HT1080 (cell line): ENCODE results near the gene LIN7A. TPM values are rescaled to one million over a fixed set of nuclear protein-coding genes. Genes with fewer than 3 reads are reported as not detected.
A peak's percentile ranks its signal among the peaks of the same experiment; 100 is the strongest.

Experiments
- DNase-seq: peaks from one replicate; pipeline ENCODE4 v3.0.0-alpha.2; 2015; ENCODE audit warnings: low read depth
- total RNA-seq: library from RNA; depleted of rRNA; stranded (reverse); fragments of >200 nt; shearing (Covaris generic); gene quantifications from 2 replicates; pipeline ENCODE4 v1.2.3, GENCODE V29; 2014

The LIN7A gene
- total RNA-seq, 1 experiment from 2014 or later = 1.8 TPM

DNA sequence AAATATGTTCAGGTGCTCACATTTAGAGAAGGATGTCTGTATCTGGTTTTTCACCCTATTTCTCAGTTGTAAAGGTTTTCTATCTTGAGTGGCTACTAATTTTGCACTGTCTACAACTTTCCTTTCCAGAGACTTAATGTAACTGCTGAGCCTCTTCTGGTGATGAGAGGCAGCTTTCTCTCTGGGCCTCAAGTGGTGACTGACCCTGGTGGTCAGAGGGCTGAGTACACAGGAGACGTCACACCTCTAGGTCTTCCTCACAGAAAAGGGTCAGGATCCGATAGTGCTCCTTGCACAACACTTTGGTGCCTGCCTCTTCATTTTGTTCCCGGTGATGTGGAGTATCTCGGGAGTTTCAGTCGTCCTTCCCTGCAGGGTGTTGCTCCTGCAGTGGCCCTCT is 76.8 kb downstream of the LIN7A start:
- no peak for DNase-seq

DNA sequence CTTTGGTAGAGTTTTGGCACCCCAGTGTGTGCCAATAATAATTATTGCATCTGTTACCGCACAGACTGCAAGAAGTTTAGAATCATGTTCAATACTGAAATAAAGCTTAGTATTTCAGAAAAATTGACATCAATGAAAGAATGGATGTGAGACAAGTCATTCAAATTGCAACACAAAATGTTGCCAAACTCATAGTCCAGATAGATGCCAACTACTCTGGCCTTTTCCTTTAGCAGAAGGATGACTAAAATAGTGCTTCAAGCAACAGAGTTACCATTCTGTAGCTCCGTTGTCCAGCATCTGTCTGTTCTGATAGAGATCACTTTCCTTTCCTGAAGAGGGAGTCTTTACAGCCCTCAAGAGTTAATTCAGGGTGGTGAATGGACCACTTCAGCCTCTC is 77.5 kb downstream of the LIN7A start:
- no peak for DNase-seq

DNA sequence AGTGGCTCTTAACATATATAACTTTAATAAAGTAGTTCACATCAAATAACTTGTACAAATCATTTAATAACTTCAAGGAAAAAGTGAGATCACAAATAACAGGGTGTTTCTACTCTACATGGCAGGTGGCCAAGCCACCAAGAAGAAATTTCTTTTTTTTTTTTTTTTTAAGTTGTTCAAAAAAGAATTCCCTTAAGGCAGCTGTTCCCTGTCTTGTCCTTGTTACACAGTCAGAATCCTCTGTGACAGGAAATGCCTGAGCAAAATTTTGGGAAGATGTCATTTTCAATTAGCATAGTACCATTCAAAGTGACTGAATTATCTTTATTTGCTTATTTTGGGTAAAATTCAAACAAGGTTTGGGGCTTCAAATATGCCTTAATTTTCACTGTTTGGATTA is 79.4 kb downstream of the LIN7A start:
- no peak for DNase-seq

DNA sequence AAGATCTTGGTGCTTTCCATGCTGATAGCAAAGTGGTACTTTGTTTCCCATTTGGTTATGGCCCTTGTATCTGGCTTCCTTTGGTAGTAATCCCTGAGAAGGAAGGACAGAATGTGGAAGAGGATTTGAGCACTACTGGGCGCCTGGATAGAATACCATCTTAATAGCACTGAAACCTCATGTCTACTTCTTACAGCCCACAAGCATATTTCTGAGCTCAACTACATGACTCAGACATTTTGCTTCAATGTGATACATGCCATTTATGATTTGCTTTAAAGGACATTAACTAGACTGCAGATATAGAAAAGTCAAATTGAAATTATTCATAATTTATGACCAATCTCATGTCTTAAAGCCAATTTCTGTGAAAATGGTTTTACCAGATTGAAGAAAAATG is 80.4 kb downstream of the LIN7A start:
- DNase-seq = no peak

DNA sequence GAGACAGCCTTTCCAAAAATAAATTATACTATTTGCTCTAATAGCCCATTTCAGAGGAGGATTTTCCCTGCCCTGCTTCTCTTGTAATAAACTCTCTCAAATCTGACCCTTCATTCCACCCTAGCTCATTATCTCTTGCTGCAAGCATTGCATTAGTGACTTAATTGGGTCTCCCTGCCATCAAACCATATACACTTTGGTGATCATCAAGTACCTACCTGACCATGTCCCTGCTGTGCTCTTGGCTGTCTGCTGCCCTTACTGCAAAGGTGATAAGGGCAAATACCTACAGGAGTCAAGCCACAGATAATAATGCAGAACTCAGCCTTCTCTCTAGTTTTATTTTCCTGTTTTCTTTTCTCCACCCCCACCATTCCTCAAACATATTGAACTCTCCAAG is 88.4 kb downstream of the LIN7A start:
- no peak for DNase-seq

DNA sequence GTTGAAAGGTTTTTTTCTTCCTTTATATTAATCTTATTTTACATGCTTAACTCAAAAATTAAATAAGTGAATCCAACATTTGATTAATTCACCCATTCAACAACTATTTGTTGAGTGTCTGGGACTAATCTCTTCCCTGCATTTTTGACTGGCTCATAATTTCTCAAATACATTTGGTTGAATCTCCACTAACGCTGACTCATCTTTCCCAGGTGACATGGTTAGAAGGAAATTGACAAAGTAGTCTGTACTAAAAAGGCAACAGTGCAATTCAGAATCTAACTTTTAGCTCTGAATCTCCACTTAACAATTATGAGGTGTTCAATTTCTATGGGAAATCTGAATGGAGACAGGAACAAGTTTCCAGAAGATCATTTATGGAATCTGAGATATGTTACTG is 88.9 kb downstream of the LIN7A start:
- no peak for DNase-seq

DNA sequence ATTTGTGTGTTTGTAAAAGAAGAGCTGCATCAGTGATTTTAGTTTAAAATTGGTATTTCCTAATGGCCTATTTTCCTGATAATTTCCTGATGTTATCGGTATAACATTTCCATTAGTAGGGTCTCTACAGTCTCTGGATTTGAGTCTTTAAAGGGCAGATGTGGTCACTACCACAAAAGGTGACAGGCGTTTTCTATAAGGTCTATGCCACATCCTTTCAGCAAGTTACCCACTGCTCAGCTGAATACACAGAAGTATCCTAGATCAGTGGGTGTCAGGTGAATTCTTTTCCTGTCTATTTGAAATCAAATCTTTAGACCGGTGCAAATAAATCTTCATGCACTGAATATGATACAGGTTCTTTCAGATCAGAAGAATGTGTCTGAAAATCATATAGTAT is 90.2 kb downstream of the LIN7A start:
- no peak for DNase-seq

DNA sequence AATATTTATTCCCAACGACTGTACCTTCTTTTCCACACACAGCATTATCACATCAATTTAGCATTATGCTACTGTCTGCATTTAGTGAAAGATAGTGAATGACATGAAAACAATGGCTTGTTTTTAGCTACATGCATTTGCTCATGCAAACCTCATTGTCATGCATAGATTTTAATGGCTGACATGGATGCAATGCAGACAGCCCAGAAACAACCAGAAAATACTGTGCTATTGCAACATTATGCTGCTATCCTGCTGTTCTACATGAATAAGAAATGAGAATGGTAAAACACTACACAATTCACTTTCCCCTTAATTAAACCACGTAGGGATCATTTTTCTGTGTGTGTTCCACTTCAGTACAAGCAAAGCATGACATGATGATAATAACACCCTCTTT is 90.8 kb downstream of the LIN7A start:
- DNase-seq = no peak

DNA sequence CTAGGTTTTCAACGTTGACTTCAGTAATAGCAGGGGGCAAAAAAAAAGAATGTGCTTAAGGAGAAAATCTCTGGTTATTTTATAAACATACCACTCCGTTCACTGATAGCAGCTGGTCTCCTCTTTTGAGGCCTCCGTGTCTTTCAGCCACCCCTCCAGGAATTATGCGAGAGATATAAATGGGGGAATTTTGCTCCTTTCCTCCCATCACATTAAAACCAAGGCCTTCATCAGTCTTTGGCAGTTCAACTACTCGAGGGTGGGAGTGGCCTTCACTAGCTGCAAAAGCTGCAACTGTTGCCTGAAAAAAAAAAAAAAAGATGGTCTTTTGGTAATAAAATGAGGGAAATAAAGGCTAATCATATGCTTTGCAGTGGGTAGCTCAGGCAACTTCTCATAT is 92.1 kb downstream of the LIN7A start:
- DNase-seq = no peak

DNA sequence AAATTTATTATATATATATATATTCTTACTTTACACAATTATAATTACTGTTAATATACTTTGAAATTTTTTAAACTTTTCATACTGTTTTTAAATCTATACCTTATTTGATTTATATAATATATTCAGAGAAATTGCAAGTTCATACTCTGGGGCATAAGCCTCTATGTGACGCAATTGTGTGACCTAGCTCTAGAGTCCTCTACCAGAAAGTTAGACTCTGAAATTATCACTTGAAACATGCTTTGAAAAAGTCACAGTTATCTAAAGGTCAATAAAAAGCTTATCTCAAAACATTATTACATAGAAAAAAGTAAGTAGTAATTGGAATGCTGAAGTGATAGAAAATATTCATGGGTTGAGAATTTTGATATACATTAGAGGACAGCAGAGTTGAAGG is 93.8 kb downstream of the LIN7A start:
- no peak for DNase-seq

DNA sequence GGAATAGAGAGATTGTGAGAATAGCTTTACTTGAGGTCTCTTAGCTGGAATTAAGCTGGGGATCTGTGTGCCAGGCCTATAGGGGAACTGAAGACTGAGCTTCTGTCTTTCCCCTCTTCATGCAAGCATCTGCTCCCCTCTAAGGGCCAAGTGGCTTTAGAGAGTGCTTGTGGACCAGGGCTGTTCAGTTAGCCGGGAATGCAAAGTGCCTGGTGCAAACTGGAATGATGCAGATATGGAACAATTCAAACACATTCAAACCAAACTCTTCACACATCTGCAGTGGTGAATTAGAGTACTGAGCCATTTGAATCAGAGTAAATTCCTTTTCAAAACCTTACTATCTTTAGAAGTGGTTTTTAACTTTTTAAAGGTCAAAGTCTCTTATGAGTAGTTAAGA is 99.0 kb downstream of the LIN7A start:
- no peak for DNase-seq

DNA sequence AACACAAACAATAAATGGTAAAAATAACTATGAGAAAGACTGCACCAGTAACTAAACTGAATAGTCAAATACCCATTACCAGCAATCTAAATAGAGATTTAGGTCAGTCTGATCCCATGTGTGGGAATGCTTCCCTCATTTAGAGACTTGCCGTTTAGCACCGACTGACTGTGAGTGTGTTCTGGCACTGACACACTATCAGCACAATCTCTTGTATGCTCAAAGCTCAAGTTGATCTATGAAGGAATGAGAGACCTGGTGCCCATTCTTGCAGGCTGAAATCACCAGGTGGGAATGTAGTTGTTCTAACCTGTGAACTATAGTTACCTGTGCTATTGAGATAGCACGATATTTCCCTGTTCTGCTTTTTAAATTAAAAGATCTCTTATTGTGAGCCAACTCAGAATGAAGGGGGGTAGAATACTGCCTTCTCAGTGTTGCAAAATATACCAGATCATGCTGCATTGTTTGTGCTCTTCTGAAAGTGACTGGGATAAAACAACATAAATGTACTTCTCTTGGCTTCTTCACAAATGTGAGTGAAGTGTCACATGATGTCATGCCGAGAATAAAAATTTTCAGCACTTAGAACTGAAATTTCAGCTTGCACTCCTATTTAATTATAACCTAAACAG is 99.6 kb downstream of the LIN7A start:
- no peak for DNase-seq

DNA sequence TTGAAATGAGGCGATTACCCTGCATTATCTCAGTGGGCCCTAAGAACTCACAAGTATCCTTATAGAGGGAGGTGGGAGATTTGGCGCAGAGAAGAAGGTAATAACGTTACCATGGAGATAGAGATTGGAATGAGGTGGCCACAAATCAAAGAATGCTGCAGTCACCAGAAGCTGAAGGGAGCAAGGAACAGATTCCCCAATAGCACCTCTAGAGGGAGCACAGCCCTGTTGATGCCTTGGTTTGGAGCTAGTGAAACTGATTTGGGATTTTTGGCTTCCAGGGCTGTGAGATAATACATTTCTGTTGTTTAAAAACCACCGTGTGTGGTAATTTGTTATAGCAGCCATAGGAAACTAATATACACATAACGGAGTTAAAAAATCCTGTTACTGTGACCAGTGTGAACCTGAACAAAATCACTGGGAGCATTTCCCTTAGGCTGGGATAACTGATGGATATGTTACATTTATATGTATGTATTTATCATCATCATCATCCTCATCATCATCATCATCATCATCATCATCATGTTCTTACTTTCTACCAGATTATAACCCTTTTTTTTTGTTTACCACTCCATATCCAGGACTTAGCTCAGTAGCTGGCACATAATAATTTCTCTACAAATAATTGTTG is 100.3 kb downstream of the LIN7A start:
- DNase-seq = peak; percentile 34

DNA sequence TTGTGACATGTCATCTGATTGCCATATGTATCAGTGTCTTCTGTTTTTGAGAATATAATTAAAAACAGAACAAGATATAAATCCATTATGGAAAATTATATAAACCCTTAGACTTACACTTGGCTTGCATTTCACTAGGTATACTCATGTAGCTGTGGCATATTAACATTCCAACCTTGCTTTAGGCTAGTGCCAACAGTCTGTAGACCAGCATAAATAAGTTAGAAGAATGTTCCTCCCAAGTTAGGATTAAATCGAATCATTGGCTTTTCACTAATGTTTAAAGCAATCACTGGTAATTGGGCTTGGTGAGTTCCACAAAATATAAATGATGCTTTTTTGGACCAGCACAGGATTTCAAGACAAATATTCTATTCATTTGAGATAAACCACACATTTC is 103.0 kb downstream of the LIN7A start:
- no peak for DNase-seq

DNA sequence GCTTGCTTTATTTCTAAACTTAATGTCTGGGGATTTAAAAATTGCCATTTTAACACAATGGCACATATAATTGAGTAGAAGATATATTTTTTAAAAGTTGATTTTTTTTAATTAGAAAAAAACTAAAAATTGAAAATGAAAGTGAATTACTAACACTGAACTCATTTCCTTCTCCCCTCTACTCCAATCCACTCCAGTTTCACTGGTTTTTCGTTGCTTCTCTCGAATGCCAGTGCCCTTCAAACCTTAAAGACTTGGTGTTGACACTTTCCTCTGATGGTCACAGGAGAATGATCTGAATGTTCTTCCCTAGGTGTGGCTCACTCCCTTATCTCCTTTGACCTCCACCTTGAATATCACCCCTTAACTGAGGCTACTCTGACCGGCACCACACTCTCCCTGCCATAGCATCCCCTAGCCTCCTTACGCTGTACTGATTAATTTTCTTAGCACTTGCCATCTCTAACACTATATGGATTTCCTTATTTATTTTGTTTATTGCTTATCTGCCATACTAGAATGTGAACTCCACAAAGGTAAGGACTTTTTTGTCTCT is 107.1 kb downstream of the LIN7A start:
- no peak for DNase-seq

DNA sequence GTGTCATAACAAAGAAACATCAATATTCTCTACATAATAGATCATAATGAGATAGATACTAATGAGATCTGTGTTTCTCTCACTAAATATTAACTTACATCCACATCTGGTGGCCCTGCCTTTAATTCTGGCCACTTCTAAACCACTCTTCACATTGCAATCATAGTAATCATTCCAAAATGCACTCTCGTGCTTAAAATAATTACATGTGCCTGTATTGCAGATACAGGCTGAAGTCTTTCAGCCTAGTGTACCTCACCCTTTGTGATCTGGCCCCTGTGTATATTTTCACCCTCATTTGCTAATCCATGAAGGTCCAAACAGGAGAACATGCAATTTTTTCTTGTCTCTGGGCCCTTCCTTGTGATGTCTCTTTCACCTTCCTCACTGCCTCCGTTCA is 108.0 kb downstream of the LIN7A start:
- no peak for DNase-seq

DNA sequence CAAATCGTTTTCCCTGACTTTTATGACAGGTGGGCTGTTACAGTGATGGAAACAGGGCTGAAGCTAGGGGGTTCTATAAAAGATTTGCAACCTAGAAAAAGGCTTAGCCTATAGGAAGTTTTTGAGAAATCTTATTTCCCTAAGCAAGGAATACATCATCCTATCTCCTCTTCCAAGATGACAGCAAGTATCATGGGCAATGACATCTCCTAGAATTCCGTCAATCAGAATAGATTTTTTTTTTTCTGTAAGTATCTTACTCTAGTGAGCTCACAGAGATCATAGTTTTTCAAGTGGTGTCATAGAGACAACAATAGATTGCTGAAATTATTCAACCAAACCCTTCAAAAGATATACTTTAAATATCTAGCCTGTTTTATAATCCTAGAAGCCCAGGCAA is 112.2 kb downstream of the LIN7A start:
- DNase-seq = no peak

DNA sequence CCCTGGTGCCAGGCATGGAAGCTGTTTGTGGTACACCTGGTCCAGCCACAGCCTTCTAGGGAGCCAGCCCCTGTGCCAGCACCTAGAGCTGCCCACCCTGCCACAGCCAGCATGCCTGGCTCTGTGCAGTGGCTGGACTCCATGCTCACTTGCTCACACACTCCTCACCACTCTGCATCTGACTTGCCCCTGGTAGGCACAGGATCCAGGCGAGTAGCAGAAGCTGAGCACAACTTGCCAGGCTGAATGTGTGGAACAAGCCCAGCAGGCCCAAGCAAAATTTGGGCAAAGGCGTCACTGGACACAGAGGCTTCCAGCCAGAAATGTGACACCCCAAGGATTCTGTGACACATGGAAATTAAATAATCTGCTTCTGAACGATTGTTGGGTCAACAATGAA is 114.3 kb downstream of the LIN7A start:
- DNase-seq = no peak

DNA sequence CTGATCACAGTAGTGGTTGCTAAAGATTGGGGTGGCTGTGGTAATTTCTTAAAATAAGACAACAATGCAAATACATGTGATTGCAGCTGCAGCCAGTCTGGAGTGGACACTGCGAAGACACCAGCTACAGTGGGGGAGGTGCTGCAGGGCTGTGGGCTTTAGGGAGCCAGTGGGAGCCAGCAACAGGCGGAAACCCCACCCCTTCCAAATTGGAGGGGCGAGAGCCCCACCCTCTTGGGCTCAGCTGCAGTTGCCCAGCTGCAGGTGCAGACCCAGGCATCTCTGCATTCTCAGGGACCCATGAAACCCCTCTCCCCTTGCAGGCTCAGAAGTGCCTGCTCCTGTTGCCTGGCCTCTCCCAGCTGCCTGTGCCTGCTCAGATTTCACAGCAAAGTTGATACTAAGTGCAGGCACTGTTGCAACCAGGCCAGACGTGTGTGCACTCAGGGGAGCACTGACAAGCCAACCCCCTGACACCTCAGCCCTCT is 116.2 kb downstream of the LIN7A start:
- no peak for DNase-seq

DNA sequence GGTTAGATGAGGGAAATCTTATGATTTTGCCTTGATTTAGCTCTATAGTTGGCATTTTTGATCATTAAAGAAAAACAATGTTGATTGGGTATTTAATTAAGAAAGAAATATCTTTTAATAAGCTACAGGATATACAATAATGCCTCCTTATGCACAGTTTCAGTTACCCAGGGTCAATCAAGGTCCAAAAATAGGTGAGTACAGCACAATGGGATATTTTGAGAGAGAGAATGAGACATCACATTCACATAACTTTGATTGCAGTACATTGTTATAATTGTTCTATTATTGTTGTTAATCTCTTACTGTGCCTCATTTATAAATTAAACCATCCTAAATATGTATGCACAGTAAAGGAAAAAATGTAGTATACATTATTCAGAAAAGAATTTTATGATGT is 118.9 kb downstream of the LIN7A start:
- DNase-seq = no peak

DNA sequence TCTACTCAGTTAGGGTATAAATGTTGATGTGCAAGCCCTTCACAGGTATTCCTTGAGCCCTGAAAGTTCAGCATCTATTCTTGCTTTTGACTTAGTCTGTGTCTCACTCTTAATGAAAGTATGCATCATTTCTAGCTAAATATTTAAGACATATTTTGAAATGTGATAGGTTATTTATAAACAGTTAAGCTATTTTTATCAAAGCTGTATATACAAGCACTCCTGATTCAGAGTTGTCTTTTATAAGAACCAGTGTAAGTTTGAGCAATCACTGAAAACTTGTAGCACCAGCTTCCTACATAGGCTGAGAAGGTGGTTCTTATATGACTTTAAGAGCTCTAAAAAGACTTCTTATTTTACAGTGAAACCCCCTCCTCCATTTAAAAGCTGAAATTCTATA is 122.4 kb downstream of the LIN7A start:
- DNase-seq = no peak

DNA sequence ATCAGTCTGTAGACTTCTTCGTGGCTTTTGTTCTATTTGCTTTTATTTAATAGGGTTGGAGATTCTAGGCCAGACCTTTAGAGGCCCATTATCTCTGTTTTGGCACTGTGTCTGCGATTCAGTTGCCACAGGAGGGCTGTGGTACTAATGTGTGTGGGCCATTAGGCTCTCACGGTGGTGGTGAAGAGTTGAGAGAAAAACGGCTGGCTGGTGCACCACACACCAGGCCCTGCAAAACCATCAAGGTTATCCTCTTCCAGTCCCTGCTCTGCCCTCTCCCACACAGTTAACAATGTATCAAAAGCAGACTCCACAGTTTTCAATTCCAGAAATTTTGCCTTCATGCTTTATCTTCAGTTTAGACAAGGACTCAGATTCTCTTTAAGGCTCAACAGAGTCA is 123.3 kb downstream of the LIN7A start:
- DNase-seq = no peak

DNA sequence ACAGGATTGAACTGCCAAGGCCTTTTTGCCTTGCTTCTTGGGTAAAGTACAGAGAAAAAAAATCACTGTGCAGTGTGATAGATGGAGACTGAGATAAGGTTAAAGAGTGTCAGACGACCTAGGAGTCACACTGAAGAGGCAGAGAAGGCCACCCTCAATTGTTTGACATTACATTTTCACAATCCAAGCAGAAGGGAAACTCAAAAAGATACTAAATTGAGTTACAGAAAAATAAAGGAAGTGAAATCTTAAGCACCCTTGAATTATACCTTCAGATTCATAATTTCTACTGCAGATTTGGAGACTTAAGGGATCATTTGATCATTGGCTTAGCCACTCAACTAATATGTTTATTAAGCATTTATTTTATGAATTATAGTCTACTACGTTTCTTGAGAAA is 123.9 kb downstream of the LIN7A start:
- no peak for DNase-seq
